Activated naive CD4-positive, alpha-beta T cell treated with anti-CD3 and anti-CD28 coated beads, Interleukin-2, amount 10 ng/mL, durations not matched to agents 7 days and 5 days (primary cell): ENCODE data around the gene RPL23.

Experiments used
- CTCF ChIA-PET: fragments of 350-600 bp; sonication (Branson Sonifier 250); formaldehyde crosslinking; loops from one replicate; lab custom pipeline; 2021; ENCODE audit warnings: antibody characterized with exemption; lab: Charles Lee
- DNase-seq: peaks from one replicate; pipeline ENCODE4 v3.0.0-alpha.2; 2020
- H3K27ac Mint-ChIP-seq: one replicate; pipeline ENCODE4 v1.8.0; 2021; ENCODE audit warnings: mild to moderate bottlenecking, moderate library complexity, mixed read lengths
- H3K27me3 Mint-ChIP-seq: one replicate; pipeline ENCODE4 v1.8.0; 2021; ENCODE audit warnings: mild to moderate bottlenecking, mixed read lengths
- H3K36me3 Mint-ChIP-seq: one replicate; pipeline ENCODE4 v1.8.0; 2021; ENCODE audit warnings: mixed read lengths
- H3K4me1 Mint-ChIP-seq: one replicate; pipeline ENCODE4 v1.8.0; 2021; ENCODE audit warnings: mixed read lengths
- H3K4me3 Mint-ChIP-seq: one replicate; pipeline ENCODE4 v1.8.0; 2021; ENCODE audit warnings: mild to moderate bottlenecking, moderate library complexity, mixed read lengths
- H3K9me3 Mint-ChIP-seq: one replicate; pipeline ENCODE4 v1.8.0; 2021; ENCODE audit warnings: mixed read lengths

Gene RPL23

DNA sequence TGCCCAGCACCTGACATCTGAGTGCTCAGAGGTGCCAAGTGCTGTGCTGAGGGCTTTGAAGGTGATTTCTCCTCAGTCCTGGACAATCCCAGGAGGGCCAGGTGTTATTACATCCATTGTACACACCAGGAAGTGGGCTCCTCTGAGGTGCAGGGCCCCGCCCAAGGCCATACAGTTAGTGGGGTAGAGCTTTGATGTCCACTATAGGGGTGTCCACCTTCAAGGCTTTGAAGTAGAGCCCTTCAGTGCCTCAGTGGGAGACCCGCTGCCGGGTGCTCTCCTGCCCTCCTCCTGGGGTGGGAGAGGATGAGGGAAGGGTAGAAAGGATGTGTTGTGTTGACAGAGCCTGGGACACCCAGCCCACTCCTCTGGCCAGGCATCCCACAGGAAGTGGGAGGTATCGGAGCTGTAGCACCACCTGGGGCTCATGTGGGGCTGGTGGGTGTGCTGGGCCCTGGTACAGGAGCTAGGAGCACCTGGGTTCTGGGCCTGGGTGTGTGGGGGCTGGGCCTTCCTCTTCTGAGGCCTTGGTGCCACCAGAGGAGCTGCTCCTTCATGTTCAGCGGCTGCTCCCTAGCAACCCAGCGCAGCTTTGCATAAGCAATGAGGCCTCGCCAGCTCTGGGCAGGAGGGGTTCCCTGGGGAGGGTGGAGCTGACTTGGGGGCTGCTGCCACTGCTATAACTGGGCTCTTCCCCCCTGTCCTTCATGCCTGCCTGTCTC lies 23.8 kb upstream of the RPL23 start:
- CTCF ChIA-PET = interaction anchor here (1.0 to 1.8 kb wide), 2 partner anchors 10 to 287 kb away, joined by 3 to 6 read pairs; no protein-coding TSS in a partner anchor
- peak; percentile 72 for DNase-seq
- H3K36me3 Mint-ChIP-seq = peaks cover 49% of the 10 kb centered on the region

DNA sequence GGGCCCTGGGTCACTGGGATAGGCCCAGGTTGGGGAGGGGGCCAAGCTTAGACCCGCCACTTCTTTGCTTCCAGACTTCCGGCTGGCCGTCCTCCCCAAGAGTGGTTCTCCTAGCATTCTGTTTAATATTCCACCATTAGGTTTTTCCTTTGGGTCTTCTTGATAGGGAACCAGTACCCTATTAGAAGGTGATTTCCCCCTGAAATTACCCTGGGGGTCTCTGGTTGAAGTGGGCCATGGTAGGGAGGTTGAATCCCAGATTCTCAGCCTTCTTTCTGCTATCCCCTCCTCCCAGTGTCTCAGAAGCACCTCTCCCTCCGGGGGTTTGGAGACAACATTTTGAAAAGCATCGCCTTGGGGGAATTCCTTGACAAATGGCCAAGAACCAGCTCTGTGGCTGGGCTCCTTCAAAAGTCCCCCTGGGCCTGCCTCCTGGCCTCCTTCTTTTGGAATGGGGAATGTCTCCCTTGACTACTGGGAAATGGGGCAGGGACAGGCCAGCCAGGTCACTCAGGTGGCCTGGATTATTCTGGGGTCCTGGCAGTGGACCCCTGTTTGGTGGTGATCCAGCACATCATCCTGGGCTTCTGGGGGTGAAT lies 22.1 kb upstream of the RPL23 start:
- H3K4me1 Mint-ChIP-seq = peaks cover 90% of the 10 kb centered on the region
- H3K27ac Mint-ChIP-seq = peak overlapping the region; percentile 86
- CTCF ChIA-PET = no interaction called here
- no peaks in the 10 kb centered on the region for H3K9me3 Mint-ChIP-seq
- peaks cover 41% of the 10 kb centered on the region for H3K36me3 Mint-ChIP-seq
- DNase-seq = no peak
- H3K4me3 Mint-ChIP-seq = no peak overlapping the region
- no peaks in the 10 kb centered on the region for H3K27me3 Mint-ChIP-seq

More for the DNA sequence above, 23.8 kb upstream of the RPL23 start:
- H3K27me3 Mint-ChIP-seq = no peaks in the 10 kb centered on the region
- peak overlapping the region; percentile 86 for H3K27ac Mint-ChIP-seq
- peak overlapping the region; percentile 44 for H3K4me3 Mint-ChIP-seq
- no peaks in the 10 kb centered on the region for H3K9me3 Mint-ChIP-seq
- H3K4me1 Mint-ChIP-seq = peaks cover 97% of the 10 kb centered on the region

DNA sequence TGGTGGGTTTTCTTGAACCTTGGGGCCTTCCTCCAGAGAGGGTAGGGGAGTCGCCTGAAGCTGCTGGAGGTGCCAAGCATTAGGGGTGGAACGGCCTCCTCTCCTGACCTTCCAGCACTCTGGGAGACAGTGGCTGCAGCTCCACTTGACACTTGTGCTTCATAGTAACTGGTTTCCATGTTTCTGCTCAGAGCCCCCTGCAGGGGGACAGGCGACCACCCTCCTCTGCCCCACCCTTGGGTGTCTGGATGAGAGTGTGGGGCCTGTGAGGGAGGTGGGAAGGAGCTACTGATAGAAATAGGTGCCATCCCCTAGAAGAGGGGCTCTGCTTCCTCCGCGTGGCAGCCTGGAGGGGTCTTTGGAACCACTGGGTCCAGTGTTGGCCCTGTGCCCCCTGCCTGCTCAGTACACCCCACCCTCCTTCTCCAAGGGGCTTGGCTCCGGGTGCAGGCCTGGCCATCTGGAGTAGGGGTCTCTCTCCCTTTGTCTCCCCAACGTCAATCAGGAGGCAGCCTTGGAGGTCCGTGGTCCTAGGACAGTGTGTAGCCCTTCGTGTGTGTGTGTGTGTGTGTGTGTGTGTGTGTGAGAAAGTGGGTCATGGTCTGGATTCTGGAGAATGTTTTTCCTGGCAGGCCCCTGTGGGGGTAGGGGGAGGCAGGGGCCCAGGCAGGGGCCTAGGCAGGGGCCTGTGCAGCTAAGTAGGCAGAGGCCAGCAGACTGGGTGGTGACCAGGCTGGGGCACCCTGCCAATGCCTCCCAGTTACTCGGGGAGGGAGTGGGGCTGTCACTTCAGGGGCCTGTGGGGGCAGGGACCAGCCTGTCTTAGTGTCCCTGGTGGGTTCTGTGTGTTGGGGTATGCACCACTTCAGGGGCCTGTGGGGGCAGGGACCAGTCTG lies 21.2 kb upstream of the RPL23 start:
- DNase-seq = no peak
- Mint-ChIP-seq H3K27me3 (no peaks in the 10 kb centered on the region), H3K4me3 (no peak overlapping the region), H3K9me3 (no peaks in the 10 kb centered on the region), H3K4me1 (peaks cover 82% of the 10 kb centered on the region), H3K36me3 (peaks cover 37% of the 10 kb centered on the region), H3K27ac (no peak overlapping the region)
- CTCF ChIA-PET = interaction anchor here (4.7 kb wide), 1 partner anchor 108 kb away, joined by 33 read pairs; no protein-coding TSS in a partner anchor

GRCh38 chr17:38873640-38874380 lies 20.3 kb upstream of the RPL23 start:
- no peak for DNase-seq
- Mint-ChIP-seq H3K36me3 (peaks cover 35% of the 10 kb centered on the region), H3K27me3 (peaks cover 4% of the 10 kb centered on the region), H3K4me1 (peaks cover 75% of the 10 kb centered on the region), H3K9me3 (no peaks in the 10 kb centered on the region), H3K4me3 (no peak overlapping the region), H3K27ac (peak overlapping the region; percentile 33)
- CTCF ChIA-PET = interaction anchor here (0.8 to 5.4 kb wide), 6 partner anchors 8 to 279 kb away, joined by 3 to 35 read pairs (median 6); partner anchors contain the start of gene PLXDC1

GRCh38 chr17:38872671-38873385 lies 19.3 kb upstream of the RPL23 start:
- DNase-seq = no peak
- Mint-ChIP-seq H3K4me3 (peak overlapping the region; percentile 98), H3K4me1 (peaks cover 74% of the 10 kb centered on the region), H3K36me3 (peaks cover 26% of the 10 kb centered on the region), H3K27me3 (peaks cover 4% of the 10 kb centered on the region), H3K9me3 (no peaks in the 10 kb centered on the region), H3K27ac (peak overlapping the region; percentile 89)
- CTCF ChIA-PET = interaction anchor here (0.8 to 5.4 kb wide), 6 partner anchors 9 to 280 kb away, joined by 3 to 35 read pairs (median 6); partner anchors contain the start of gene PLXDC1

- Mint-ChIP-seq H3K4me3 (peak overlapping the region; percentile 98), H3K27ac (peak overlapping the region; percentile 89), H3K27me3 (peaks cover 4% of the 10 kb centered on the region), H3K36me3 (peaks cover 27% of the 10 kb centered on the region), H3K4me1 (peaks cover 72% of the 10 kb centered on the region), H3K9me3 (no peaks in the 10 kb centered on the region)
- CTCF ChIA-PET = interaction anchor here (1.0 to 5.4 kb wide), 11 partner anchors 9 to 281 kb away, joined by 3 to 35 read pairs (median 6); partner anchors contain the start of genes LASP1NB and PLXDC1
- DNase-seq = no peak
These were observed 18.5 kb upstream of the RPL23 start for GRCh38 chr17:38872027-38872511.

DNA sequence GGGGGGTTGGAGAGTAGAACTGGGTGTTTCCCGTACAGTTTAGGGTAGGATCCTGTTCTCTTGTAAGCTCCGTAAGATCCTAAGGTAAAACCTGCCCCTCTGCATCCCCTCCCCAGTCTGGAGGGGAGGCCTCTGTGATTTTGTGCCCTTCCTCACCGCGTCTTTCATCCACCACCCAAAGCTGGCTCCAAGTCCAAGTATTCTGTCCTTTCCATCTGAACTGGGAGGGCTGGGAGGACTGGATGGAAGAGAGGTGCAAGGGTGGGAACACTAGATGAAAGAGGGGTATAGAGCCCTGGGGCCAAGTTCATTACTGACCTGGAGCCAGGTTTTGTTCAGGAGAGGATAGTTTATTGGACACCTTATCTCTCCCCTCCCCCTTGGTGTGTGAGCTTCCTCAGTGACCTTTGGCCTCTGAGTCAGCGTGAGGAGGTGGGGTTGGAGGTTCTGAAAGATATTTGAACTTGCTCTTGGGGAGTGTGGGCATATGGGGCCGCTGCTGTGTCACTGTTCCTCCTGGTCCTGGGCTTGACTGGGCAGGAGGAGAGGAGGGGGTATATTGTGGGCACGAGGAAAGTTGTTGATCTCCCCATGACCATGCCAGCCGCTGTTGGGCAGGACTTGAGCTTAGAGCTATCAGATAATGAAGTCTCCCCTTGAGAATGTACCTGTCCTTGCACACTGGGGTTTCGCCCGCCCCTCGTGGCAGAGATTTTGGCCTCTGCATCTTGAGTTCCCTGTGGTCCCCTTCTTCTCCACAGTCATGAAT lies 17.9 kb upstream of the RPL23 start:
- Mint-ChIP-seq H3K4me1 (peaks cover 68% of the 10 kb centered on the region), H3K36me3 (peaks cover 22% of the 10 kb centered on the region), H3K27ac (peak overlapping the region; percentile 89), H3K9me3 (no peaks in the 10 kb centered on the region), H3K4me3 (peak overlapping the region; percentile 98), H3K27me3 (peaks cover 4% of the 10 kb centered on the region)
- CTCF ChIA-PET = interaction anchor here (0.6 to 5.4 kb wide), 17 partner anchors 10 to 293 kb away, joined by 3 to 35 read pairs (median 4); partner anchors contain the start of genes FBXO47, LASP1NB, PLXDC1 and RPL23
- DNase-seq = peak; percentile 86

DNA sequence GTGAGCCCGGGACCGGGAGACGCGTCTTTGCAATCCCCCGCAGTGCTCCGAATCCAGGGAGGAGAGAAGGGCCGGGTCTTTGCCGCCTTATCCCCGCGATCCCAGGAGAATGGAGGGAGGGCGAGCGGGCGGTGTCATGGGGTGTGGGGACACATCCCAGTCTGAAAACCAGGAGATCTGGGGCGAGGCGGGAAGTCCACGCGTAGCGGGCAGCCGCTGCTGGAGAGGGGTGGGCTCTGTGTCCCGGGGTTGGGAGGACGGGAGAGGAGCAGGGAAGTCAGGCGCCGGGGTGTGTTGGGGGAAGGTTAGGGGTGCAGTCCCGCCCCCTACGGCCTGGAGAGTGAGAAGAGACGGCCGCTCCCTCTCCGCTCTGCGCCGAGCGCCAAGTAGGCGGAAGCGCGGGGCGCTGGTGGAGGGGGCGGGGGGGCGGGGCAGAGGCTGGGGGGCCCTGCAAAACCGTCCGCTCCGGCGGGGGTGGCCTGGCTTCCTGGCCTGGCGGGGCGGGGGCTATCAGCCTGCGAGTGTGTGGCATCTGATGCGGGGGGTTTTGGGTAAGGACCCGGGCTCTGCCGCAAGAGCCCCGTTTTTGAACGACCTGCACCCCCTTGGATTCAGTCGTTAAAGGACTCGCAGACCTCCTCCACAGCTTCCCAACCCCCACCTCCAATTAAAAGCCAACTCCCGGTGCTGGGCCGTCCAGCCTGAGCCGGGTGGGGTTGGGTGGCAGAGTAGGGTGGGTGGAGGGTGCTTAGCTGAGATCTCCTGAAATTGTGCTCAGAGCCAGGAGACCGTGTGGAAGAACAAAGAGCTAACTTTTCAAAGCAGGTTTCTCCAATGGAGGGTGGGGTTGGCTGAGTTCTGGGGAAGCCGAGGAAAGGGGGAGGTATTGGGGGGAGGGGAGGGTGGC lies 17.0 kb upstream of the RPL23 start:
- Mint-ChIP-seq H3K27me3 (peaks cover 7% of the 10 kb centered on the region), H3K4me3 (peak overlapping the region; percentile 98), H3K9me3 (no peaks in the 10 kb centered on the region), H3K4me1 (peaks cover 62% of the 10 kb centered on the region), H3K36me3 (peaks cover 22% of the 10 kb centered on the region), H3K27ac (peak overlapping the region; percentile 96)
- peak; percentile 87 for DNase-seq
- CTCF ChIA-PET = interaction anchor here (0.6 to 5.4 kb wide), 21 partner anchors 11 to 294 kb away, joined by 3 to 35 read pairs (median 4); partner anchors contain the start of genes FBXO47, LASP1NB, PLXDC1 and RPL23

GRCh38 chr17:38869526-38870258 lies 16.2 kb upstream of the RPL23 start, which contains the start of gene LASP1:
Gene LASP1 (plus strand): TSS chr17:38870058. CDS start chr17:38870190, 132 bp downstream.
- peak; percentile 88 for DNase-seq
- CTCF ChIA-PET = interaction anchor here (0.9 to 5.4 kb wide), 9 partner anchors 13 to 283 kb away, joined by 3 to 35 read pairs (median 6); partner anchors contain the start of genes LASP1NB, PLXDC1 and RPL23
- Mint-ChIP-seq H3K27ac (peak within 1 kb of the TSS; percentile 99), H3K36me3 (peaks cover 22% of the 10 kb centered on the region), H3K27me3 (peaks cover 13% of the 10 kb centered on the region), H3K4me3 (peak within 1 kb of the TSS; percentile 98), H3K9me3 (no peaks in the 10 kb centered on the region), H3K4me1 (peaks cover 55% of the 10 kb centered on the region)

- Mint-ChIP-seq H3K9me3 (no peaks in the 10 kb centered on the region), H3K36me3 (peaks cover 21% of the 10 kb centered on the region), H3K27me3 (peaks cover 16% of the 10 kb centered on the region), H3K4me3 (peak overlapping the region; percentile 98), H3K27ac (peak overlapping the region; percentile 99), H3K4me1 (peaks cover 51% of the 10 kb centered on the region)
- peak; percentile 88 for DNase-seq
- CTCF ChIA-PET = interaction anchor here (0.7 to 5.4 kb wide), 11 partner anchors 13 to 284 kb away, joined by 3 to 35 read pairs (median 4); partner anchors contain the start of genes LASP1NB, PLXDC1 and RPL23
These were observed 15.4 kb upstream of the RPL23 start for GRCh38 chr17:38868817-38869525.
